ENCODE measurements around the gene HAPLN1.

GRCh38 chr5:83742089-83742488 lies 21.4 kb upstream of the HAPLN1 start:
- TF ChIP-seq CTCF (IDR thresholded peaks at IDR 0.05) (no peak), POLR2A (IDR thresholded peaks at IDR 0.05) (no peak)

All from right lobe of liver (tissue), 4 donors.